CD4-positive, CD25-positive, alpha-beta regulatory T cell (primary cell): Measurements from ENCODE around the gene ZKSCAN3. TPM values are rescaled to one million over a fixed set of nuclear protein-coding genes. Genes with fewer than 3 reads are reported as not detected.

Source experiments
- ATAC-seq, 2 donors: fragments of 150-1000 bp; cut with Tn5 transposase; one replicate each; pipeline ENCODE4 v1.10.0; 2021; ENCODE audit warnings: low read depth in 2 of 2, moderate number of reproducible peaks in 2 of 2, moderate library complexity in 1 of 2
- DNase-seq, 3 donors: peaks; one replicate each; pipeline versions ENCODE4 v3.0.0 to v3.0.0-alpha.2; 2012 to 2022; ENCODE audit warnings: mixed read lengths in 1 of 3
- H3K27ac ChIP-seq: one replicate; pipeline ENCODE4 v1.7.0; 2013; ENCODE audit warnings: mild to moderate bottlenecking, low read length; ENCODE audit not compliant: insufficient read depth, poor library complexity, severe bottlenecking
- H3K27me3 ChIP-seq: one replicate; pipeline ENCODE4 v1.7.0; 2013; ENCODE audit warnings: low read length; ENCODE audit not compliant: control insufficient read depth, insufficient read depth
- H3K36me3 ChIP-seq: one replicate; pipeline ENCODE4 v1.7.0; 2013; ENCODE audit warnings: mild to moderate bottlenecking, low read length, moderate library complexity; ENCODE audit not compliant: control insufficient read depth, insufficient read depth
- H3K4me1 ChIP-seq: 2 replicates; pipeline ENCODE4 v1.7.0; 2013; ENCODE audit warnings: mild to moderate bottlenecking, low read length; ENCODE audit not compliant: insufficient read depth, control insufficient read depth, poor library complexity, severe bottlenecking
- H3K4me3 ChIP-seq: one replicate; pipeline ENCODE4 v1.7.0; 2013; ENCODE audit warnings: low read depth, mild to moderate bottlenecking, low read length, moderate library complexity
- H3K9me3 ChIP-seq, 2 experiments: 1 replicate in 1 of 2; 2 replicates in 1 of 2; pipeline ENCODE4 v1.7.0; 2013; ENCODE audit warnings: low read length in 2 of 2, mild to moderate bottlenecking in 1 of 2, moderate library complexity in 1 of 2; ENCODE audit not compliant: control insufficient read depth in 2 of 2
- H3K27ac Mint-ChIP-seq, 3 donors: one replicate each; pipeline ENCODE4 v1.8.0; 2020 to 2022; ENCODE audit warnings: mild to moderate bottlenecking in 3 of 3, mixed read lengths in 3 of 3, moderate library complexity in 2 of 3
- H3K27me3 Mint-ChIP-seq: one replicate; pipeline ENCODE4 v1.8.0; 2022; ENCODE audit warnings: mild to moderate bottlenecking, mixed read lengths
- H3K36me3 Mint-ChIP-seq: one replicate; pipeline ENCODE4 v1.8.0; 2020; ENCODE audit warnings: mixed read lengths
- H3K4me1 Mint-ChIP-seq, 4 donors: one replicate each; pipeline ENCODE4 v1.8.0; 2020 to 2022; ENCODE audit warnings: mixed read lengths in 4 of 4, mild to moderate bottlenecking in 1 of 4
- H3K4me3 Mint-ChIP-seq, 4 donors: one replicate each; pipeline ENCODE4 v1.8.0; 2020 to 2022; ENCODE audit warnings: mild to moderate bottlenecking in 4 of 4, mixed read lengths in 4 of 4, moderate library complexity in 3 of 4
- H3K9me3 Mint-ChIP-seq, 7 donors: one replicate each; pipeline ENCODE4 v1.8.0; 2020 to 2022; ENCODE audit warnings: mixed read lengths in 7 of 7, mild to moderate bottlenecking in 3 of 7, moderate library complexity in 2 of 7
- polyA plus RNA-seq, 4 donors: library from polyadenylated mRNA; unstranded; fragments of 300-500 nt; fragmentation: Illumina TruSeq; gene quantifications; one replicate each; pipeline ENCODE4 v1.2.3, GENCODE V29; 2021
- total RNA-seq: library from RNA; stranded (reverse); gene quantifications from one replicate; pipeline ENCODE4 v1.2.3, GENCODE V29; 2022

The ZKSCAN3 gene
- total and polyA plus RNA-seq, 5 donors from 2014 or later = 1.5 to 3.6 (median 3.0) TPM

GRCh38 chr6:28345201-28345600 is 4.5 kb upstream of the ZKSCAN3 start:
- Histone ChIP-seq H3K27me3 (peaks cover 29% of the 10 kb centered on the region), H3K4me3 (no peak overlapping the region)
- peak overlapping the region in 1 of 4 donors; percentile 29 for H3K4me3 Mint-ChIP-seq

GRCh38 chr6:28347119-28347518 is 2.6 kb upstream of the ZKSCAN3 start:
- H3K27me3 Mint-ChIP-seq = peaks cover 52% of the 10 kb centered on the region
- DNase-seq (no peak), ATAC-seq (no peak)
- H3K4me3 Mint-ChIP-seq = peak overlapping the region in 1 of 4 donors; percentile 22
- Histone ChIP-seq H3K36me3 (no peaks in the 10 kb centered on the region), H3K27ac (no peak overlapping the region), H3K9me3 (no peaks in the 10 kb centered on the region), H3K4me1 (peaks cover 16% of the 10 kb centered on the region), H3K4me3 (no peak overlapping the region), H3K27me3 (peaks cover 24% of the 10 kb centered on the region)
- peaks cover 0 to 2% (median 0%) of the 10 kb centered on the region in 7 donors for H3K9me3 Mint-ChIP-seq
- H3K4me1 Mint-ChIP-seq = peaks cover 15 to 28% (median 21%) of the 10 kb centered on the region in 4 donors
- H3K27ac Mint-ChIP-seq = no peak overlapping the region
- H3K36me3 Mint-ChIP-seq = no peaks in the 10 kb centered on the region

More at GRCh38 chr6:28345201-28345600, 4.5 kb upstream of the ZKSCAN3 start:
- no peak overlapping the region for H3K27ac ChIP-seq
- peaks cover 8 to 10% of the 10 kb centered on the region in 2 experiments for H3K9me3 ChIP-seq
- Mint-ChIP-seq H3K27ac (no peak overlapping the region), H3K36me3 (no peaks in the 10 kb centered on the region), H3K4me1 (peaks cover 6 to 9% (median 8%) of the 10 kb centered on the region in 4 donors), H3K9me3 (peaks cover 1 to 8% (median 6%) of the 10 kb centered on the region in 7 donors), H3K27me3 (peaks cover 57% of the 10 kb centered on the region)
- DNase-seq (no peak), ATAC-seq (no peak)
- H3K4me1 ChIP-seq = peaks cover 8% of the 10 kb centered on the region
- no peaks in the 10 kb centered on the region for H3K36me3 ChIP-seq

GRCh38 chr6:28349344-28349891 is 329 bp upstream of the ZKSCAN3 start:
- Mint-ChIP-seq H3K36me3 (peaks cover 5% of the 10 kb centered on the region), H3K27me3 (peaks cover 38% of the 10 kb centered on the region), H3K4me3 (peak overlapping the region; percentile 97 to 100 (median 98)), H3K27ac (peak overlapping the region; percentile 93 to 99 (median 98)), H3K9me3 (peaks cover 0 to 1% (median 0%) of the 10 kb centered on the region in 7 donors), H3K4me1 (peaks cover 16 to 47% (median 26%) of the 10 kb centered on the region in 4 donors)
- DNase-seq = no peak
- Histone ChIP-seq H3K4me1 (peaks cover 16% of the 10 kb centered on the region), H3K4me3 (peak overlapping the region; percentile 96), H3K36me3 (no peaks in the 10 kb centered on the region), H3K9me3 (no peaks in the 10 kb centered on the region), H3K27ac (peak overlapping the region; percentile 55), H3K27me3 (peaks cover 24% of the 10 kb centered on the region)
- no peak for ATAC-seq

- H3K36me3 ChIP-seq = no peaks in the 10 kb centered on the region
- peaks cover 0 to 1% (median 0%) of the 10 kb centered on the region in 7 donors for H3K9me3 Mint-ChIP-seq
- peaks cover 25% of the 10 kb centered on the region for H3K4me1 ChIP-seq
- H3K27me3 ChIP-seq = peaks cover 16% of the 10 kb centered on the region
- H3K9me3 ChIP-seq = no peaks in the 10 kb centered on the region
- peak overlapping the region; percentile 96 for H3K4me3 ChIP-seq
- peaks cover 20 to 61% (median 34%) of the 10 kb centered on the region in 4 donors for H3K4me1 Mint-ChIP-seq
- H3K27ac Mint-ChIP-seq = peak overlapping the region in 2 of 3 donors; percentile 93 to 99
- no peak for ATAC-seq
- H3K27me3 Mint-ChIP-seq = peaks cover 26% of the 10 kb centered on the region
- no peak for DNase-seq
- peak overlapping the region; percentile 97 to 100 (median 98) for H3K4me3 Mint-ChIP-seq
- no peak overlapping the region for H3K27ac ChIP-seq
- H3K36me3 Mint-ChIP-seq = peaks cover 5% of the 10 kb centered on the region
These were observed 1.3 kb downstream of the ZKSCAN3 start for GRCh38 chr6:28351087-28351486.

GRCh38 chr6:28351493-28351925 is 1.8 kb downstream of the ZKSCAN3 start:
- H3K4me3 ChIP-seq = no peak overlapping the region
- peaks cover 15% of the 10 kb centered on the region for H3K27me3 ChIP-seq
- peaks cover 23 to 66% (median 37%) of the 10 kb centered on the region in 4 donors for H3K4me1 Mint-ChIP-seq
- no peak for DNase-seq
- peaks cover 5% of the 10 kb centered on the region for H3K36me3 Mint-ChIP-seq
- H3K4me1 ChIP-seq = peaks cover 29% of the 10 kb centered on the region
- H3K4me3 Mint-ChIP-seq = peak overlapping the region; percentile 54 to 97 (median 78)
- no peak overlapping the region for H3K27ac ChIP-seq
- H3K27me3 Mint-ChIP-seq = peaks cover 23% of the 10 kb centered on the region
- peaks cover 0 to 1% (median 0%) of the 10 kb centered on the region in 7 donors for H3K9me3 Mint-ChIP-seq
- H3K36me3 ChIP-seq = no peaks in the 10 kb centered on the region
- no peak for ATAC-seq
- no peaks in the 10 kb centered on the region for H3K9me3 ChIP-seq
- peak overlapping the region in 1 of 3 donors; percentile 47 for H3K27ac Mint-ChIP-seq

- H3K27me3 Mint-ChIP-seq = peaks cover 6% of the 10 kb centered on the region
- H3K4me1 ChIP-seq = peaks cover 29% of the 10 kb centered on the region
- no peak overlapping the region for H3K27ac Mint-ChIP-seq
- no peaks in the 10 kb centered on the region for H3K9me3 ChIP-seq
- no peaks in the 10 kb centered on the region for H3K36me3 ChIP-seq
- H3K4me3 Mint-ChIP-seq = peak overlapping the region in 2 of 4 donors; percentile 15 to 69
- DNase-seq = no peak
- peaks cover 5% of the 10 kb centered on the region for H3K27me3 ChIP-seq
- H3K9me3 Mint-ChIP-seq = no peaks in the 10 kb centered on the region
- no peak for ATAC-seq
- no peak overlapping the region for H3K4me3 ChIP-seq
- no peak overlapping the region for H3K27ac ChIP-seq
- H3K4me1 Mint-ChIP-seq = peaks cover 23 to 66% (median 37%) of the 10 kb centered on the region in 4 donors
- H3K36me3 Mint-ChIP-seq = peaks cover 5% of the 10 kb centered on the region
These were observed 3.6 kb downstream of the ZKSCAN3 start for GRCh38 chr6:28353356-28353755.

- H3K4me3 ChIP-seq = no peak overlapping the region
- Mint-ChIP-seq H3K27ac (peak overlapping the region in 1 of 3 donors; percentile 13), H3K27me3 (peaks cover 6% of the 10 kb centered on the region), H3K4me1 (peaks cover 23 to 66% (median 37%) of the 10 kb centered on the region in 4 donors), H3K4me3 (peak overlapping the region in 1 of 4 donors; percentile 69), H3K9me3 (no peaks in the 10 kb centered on the region), H3K36me3 (peaks cover 6% of the 10 kb centered on the region)
- DNase-seq = no peak
- peaks cover 29% of the 10 kb centered on the region for H3K4me1 ChIP-seq
- H3K36me3 ChIP-seq = no peaks in the 10 kb centered on the region
- no peak overlapping the region for H3K27ac ChIP-seq
- H3K9me3 ChIP-seq = no peaks in the 10 kb centered on the region
- H3K27me3 ChIP-seq = peaks cover 3% of the 10 kb centered on the region
- ATAC-seq = no peak
These were observed 4.4 kb downstream of the ZKSCAN3 start for GRCh38 chr6:28353981-28354676.
